SK-N-SH (cell line): ENCODE results near the gene TAOK3. TPM values are rescaled to one million over a fixed set of nuclear protein-coding genes. Genes with fewer than 3 reads are reported as not detected.

Experiments used
- CTCF ChIA-PET: fragments of 300-600, 350-600 bp; formaldehyde crosslinking; extraction: SDS; loops from one replicate; lab custom pipeline; 2021; lab: Yijun Ruan, JAX
- POLR2A ChIA-PET: fragments of 350-600 bp; sonication (Branson Sonifier 250); formaldehyde crosslinking; extraction: SDS; loops from one replicate; lab custom pipeline; 2020; ENCODE audit warnings: antibody characterized with exemption, inconsistent platforms; lab: Yijun Ruan, JAX
- DNase-seq: peaks from one replicate; pipeline ENCODE4 v3.0.0; 2012
- H2AFZ ChIP-seq: fragments of 200-600 bp; sonication (generic); 2 replicates; pipeline ENCODE4 v1.8.1; 2016; ENCODE audit warnings: antibody characterized with exemption, mild to moderate bottlenecking, low read depth
- H3F3A ChIP-seq: fragments of 200-600 bp; sonication (generic); replicated peaks from 2 replicates; pipeline ENCODE3; 2016; ENCODE audit warnings: antibody characterized with exemption, mild to moderate bottlenecking; ENCODE audit not compliant: insufficient read depth
- H3K27ac ChIP-seq, 2 experiments: fragments of 200-500 bp in 1 of 2; fragments of 200-600 bp in 1 of 2; sonication (Bioruptor generic) in 1 of 2; sonication (generic), shearing (Covaris generic) in 1 of 2; 2 replicates each; pipeline versions ENCODE4 v1.5.1 to v1.6.1; 2014 to 2016; ENCODE audit warnings: low read depth in 2 of 2, inconsistent platforms in 1 of 2, low read length in 1 of 2, mild to moderate bottlenecking in 1 of 2, mixed read lengths in 1 of 2
- H3K27me3 ChIP-seq: fragments of 200-600 bp; sonication (generic), shearing (Covaris generic); 2 replicates; pipeline ENCODE4 v1.6.1; 2016; ENCODE audit warnings: mixed run types; ENCODE audit not compliant: insufficient read depth
- H3K36me3 ChIP-seq, 2 experiments: fragments of 200-500 bp in 1 of 2; fragments of 200-600 bp in 1 of 2; sonication (Bioruptor generic) in 1 of 2; sonication (generic) in 1 of 2; replicated peaks in 1 of 2; 2 replicates each; pipeline versions ENCODE3 to v1.5.1; 2014 to 2016; ENCODE audit warnings: low read length in 1 of 2, mild to moderate bottlenecking in 1 of 2; ENCODE audit not compliant: insufficient read depth in 2 of 2, control insufficient read depth in 1 of 2
- H3K4me1 ChIP-seq, 2 experiments: fragments of 200-500 bp in 1 of 2; fragments of 200-600 bp in 1 of 2; sonication (Bioruptor generic) in 1 of 2; sonication (generic), shearing (Covaris generic) in 1 of 2; 2 replicates each; pipeline versions ENCODE4 v1.5.1 to v1.6.1; 2014 to 2016; ENCODE audit warnings: low read depth in 1 of 2, low read length in 1 of 2, mixed run types in 1 of 2; ENCODE audit not compliant: insufficient read depth in 2 of 2, control insufficient read depth in 1 of 2
- H3K4me2 ChIP-seq: fragments of 200-600 bp; sonication (generic), shearing (Covaris generic); 2 replicates; pipeline ENCODE4 v1.6.1; 2017; ENCODE audit warnings: mixed run types
- H3K4me3 ChIP-seq, 2 experiments: fragments of 200-500 bp in 1 of 2; fragments of 200-600 bp in 1 of 2; sonication (Bioruptor generic) in 1 of 2; sonication (generic), shearing (Covaris generic) in 1 of 2; 2 replicates each; pipeline versions ENCODE4 v1.5.1 to v1.8.1; 2014 to 2016; ENCODE audit warnings: low read depth in 2 of 2, inconsistent platforms in 1 of 2, low read length in 1 of 2, mild to moderate bottlenecking in 1 of 2, mixed read lengths in 1 of 2, moderate library complexity in 1 of 2
- H3K79me2 ChIP-seq: fragments of 200-600 bp; sonication (generic); 2 replicates; pipeline ENCODE4 v1.8.1; 2017; ENCODE audit warnings: mild to moderate bottlenecking; ENCODE audit not compliant: insufficient read depth
- H3K9ac ChIP-seq: fragments of 200-600 bp; sonication (generic); 2 replicates; pipeline ENCODE4 v1.6.1; 2017; ENCODE audit warnings: mixed run types
- H3K9me2 ChIP-seq: fragments of 200-600 bp; sonication (generic); 2 replicates; pipeline ENCODE4 v1.6.1; 2017; ENCODE audit warnings: mixed run types
- H3K9me3 ChIP-seq: fragments of 200-600 bp; sonication (generic); 2 replicates; pipeline ENCODE4 v1.6.1; 2017; ENCODE audit warnings: mixed run types, mild to moderate bottlenecking, moderate library complexity
- H4K20me1 ChIP-seq: fragments of 200-600 bp; sonication (generic); 2 replicates; pipeline ENCODE4 v1.6.1; 2017; ENCODE audit warnings: mild to moderate bottlenecking, mixed run types; ENCODE audit not compliant: insufficient read depth
- CHD2 ChIP-seq: fragments of 150-350 bp; IDR thresholded peaks from 2 replicates; pipeline ENCODE4 v1.6.1; 2018; ENCODE audit warnings: low read length; ENCODE audit not compliant: partially characterized antibody
- FOSL2 ChIP-seq: IDR thresholded peaks from 2 replicates; pipeline ENCODE4 v1.4.0; 2012; ENCODE audit warnings: low read depth, mild to moderate bottlenecking, moderate library complexity, borderline replicate concordance
- FOXM1 ChIP-seq: IDR thresholded peaks from 2 replicates; pipeline ENCODE4 v1.4.0; 2012; ENCODE audit warnings: low read depth, mild to moderate bottlenecking
- GABPA ChIP-seq: IDR thresholded peaks from 2 replicates; pipeline ENCODE4 v1.4.0; 2012; ENCODE audit warnings: low read depth, mild to moderate bottlenecking
- GATA2 ChIP-seq: sonication (generic); formaldehyde crosslinking; IDR thresholded peaks from 2 replicates; pipeline ENCODE4 v1.5.0; 2020; ENCODE audit warnings: mild to moderate bottlenecking, missing genetic modification reagents
- JUND ChIP-seq: IDR thresholded peaks from 2 replicates; pipeline ENCODE4 v1.4.0; 2012
- MEF2A ChIP-seq: IDR thresholded peaks from 2 replicates; pipeline ENCODE4 v1.4.0; 2012; ENCODE audit warnings: low read depth, borderline replicate concordance
- MXI1 ChIP-seq: IDR thresholded peaks from 2 replicates; pipeline ENCODE4 v1.6.1; 2012; ENCODE audit warnings: mild to moderate bottlenecking, low read depth, low read length, improper control_type of control experiment
- NFIC ChIP-seq: IDR thresholded peaks from 2 replicates; pipeline ENCODE4 v1.4.0; 2012; ENCODE audit warnings: borderline replicate concordance
- POLR2AphosphoS5 ChIP-seq: IDR thresholded peaks from 2 replicates; pipeline ENCODE4 v1.6.1; 2012; ENCODE audit warnings: low read depth, low read length
- RCOR1 ChIP-seq: fragments of 150-350 bp; IDR thresholded peaks from 2 replicates; pipeline ENCODE4 v1.6.1; 2017; ENCODE audit warnings: antibody characterized with exemption, low read length
- RFX5 ChIP-seq: IDR thresholded peaks from 2 replicates; pipeline ENCODE4 v1.6.1; 2012; ENCODE audit warnings: mild to moderate bottlenecking, improper control_type of control experiment, low read length
- SMC3 ChIP-seq: IDR thresholded peaks from 2 replicates; pipeline ENCODE4 v1.6.1; 2012; ENCODE audit warnings: low read depth, low read length, improper control_type of control experiment
- TAF1 ChIP-seq: IDR thresholded peaks from 2 replicates; pipeline ENCODE4 v1.6.1; 2012; ENCODE audit warnings: low read depth, mild to moderate bottlenecking, low read length, moderate library complexity, borderline replicate concordance
- TCF12 ChIP-seq: IDR thresholded peaks from 2 replicates; pipeline ENCODE4 v1.4.0; 2012
- TEAD4 ChIP-seq: IDR thresholded peaks from 2 replicates; pipeline ENCODE4 v1.4.0; 2012; ENCODE audit warnings: mild to moderate bottlenecking, borderline replicate concordance; ENCODE audit not compliant: insufficient read depth
- YY1 ChIP-seq: IDR thresholded peaks from 2 replicates; pipeline ENCODE4 v1.4.0; 2012; ENCODE audit warnings: low read depth, mild to moderate bottlenecking
- WGBS: methylation state at CpG from one replicate; pipeline ENCODE4 v1.1.6; 2017; ENCODE audit warnings: low lambda C conversion rate; 5-methylcytosine and 5-hydroxymethylcytosine counted together
- polyA plus RNA-seq, 3 experiments: library from polyadenylated mRNA; depleted of rRNA; stranded (reverse); fragments of >200 nt; gene quantifications; 2 replicates each; pipeline ENCODE4 v1.2.3, GENCODE V29; 2012
- TF ChIP-seq, protein P1 (sequence below): fragments of 150-350 bp; IDR thresholded peaks from 2 replicates; pipeline ENCODE4 v1.6.1; 2016; ENCODE audit warnings: mild to moderate bottlenecking, low read depth, low read length
- TF ChIP-seq, protein P2 (sequence below): fragments of 200-600 bp; sonication (generic); IDR thresholded peaks from 2 replicates; pipeline ENCODE4 v1.6.1; 2017; ENCODE audit warnings: antibody characterized with exemption, mild to moderate bottlenecking, moderate library complexity
- TF ChIP-seq, protein P3 (sequence below): IDR thresholded peaks from 2 replicates; pipeline ENCODE4; 2012
- TF ChIP-seq, protein P4 (sequence below): IDR thresholded peaks from 2 replicates; pipeline ENCODE4 v1.4.0; 2012; ENCODE audit warnings: low read depth, borderline replicate concordance
- TF ChIP-seq, protein P5 (sequence below): IDR thresholded peaks from 2 replicates; pipeline ENCODE4 v1.4.0; 2012; ENCODE audit warnings: low read depth

Gene TAOK3
- polyA plus RNA-seq, 1 of the 3 experiments (the other 2 are of a cell fraction): 18.1 TPM

DNA sequence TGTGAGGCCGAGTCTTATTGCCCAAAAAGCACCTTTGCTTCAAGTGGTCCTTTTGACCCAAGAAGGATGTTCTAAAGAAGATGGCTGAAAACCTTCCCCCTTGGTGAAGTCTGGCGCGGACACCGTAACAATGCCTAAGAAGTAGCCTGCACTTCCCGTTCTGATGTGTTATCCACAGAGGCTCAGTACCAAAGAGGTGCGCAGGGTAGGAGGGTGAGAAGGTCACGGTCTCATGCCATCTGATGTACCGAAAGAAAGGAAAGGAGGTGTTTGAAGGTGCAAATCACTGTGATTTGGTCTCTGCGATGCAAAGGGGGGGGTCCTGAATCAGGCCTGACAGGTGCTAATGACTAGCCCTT is 226.9 kb downstream of the TAOK3 start:
- H3K9ac ChIP-seq: no peak overlapping the region
- H3K27me3 ChIP-seq: no peaks in the 10 kb centered on the region
- no peak overlapping the region for H3K27ac ChIP-seq
- H3K9me2 ChIP-seq: no peaks in the 10 kb centered on the region
- DNase-seq: no peak
- no peaks in the 10 kb centered on the region for H3K9me3 ChIP-seq
- 90% methylated on average over 9 of the region's 9 CpGs for WGBS
- no peak overlapping the region for H3K4me2 ChIP-seq
- ChIA-PET CTCF (no interaction called here), POLR2A (no interaction called here)
- peaks cover 4% of the 10 kb centered on the region; the same call in 1 of the 2 replicates for H3K79me2 ChIP-seq
- no peak overlapping the region for H3K4me3 ChIP-seq
- peaks cover 32 to 46% of the 10 kb centered on the region in 2 experiments for H3K36me3 ChIP-seq
- peaks cover 18% of the 10 kb centered on the region for H3F3A ChIP-seq
- no peaks in the 10 kb centered on the region for H4K20me1 ChIP-seq
- no peak overlapping the region for H2AFZ ChIP-seq
- H3K4me1 ChIP-seq: no peaks in the 10 kb centered on the region
- TF ChIP-seq FOXM1 (no peak), POLR2AphosphoS5 (no peak), TAF1 (no peak), CHD2 (no peak), SMC3 (no peak)
- TF ChIP-seq, protein P1, sequence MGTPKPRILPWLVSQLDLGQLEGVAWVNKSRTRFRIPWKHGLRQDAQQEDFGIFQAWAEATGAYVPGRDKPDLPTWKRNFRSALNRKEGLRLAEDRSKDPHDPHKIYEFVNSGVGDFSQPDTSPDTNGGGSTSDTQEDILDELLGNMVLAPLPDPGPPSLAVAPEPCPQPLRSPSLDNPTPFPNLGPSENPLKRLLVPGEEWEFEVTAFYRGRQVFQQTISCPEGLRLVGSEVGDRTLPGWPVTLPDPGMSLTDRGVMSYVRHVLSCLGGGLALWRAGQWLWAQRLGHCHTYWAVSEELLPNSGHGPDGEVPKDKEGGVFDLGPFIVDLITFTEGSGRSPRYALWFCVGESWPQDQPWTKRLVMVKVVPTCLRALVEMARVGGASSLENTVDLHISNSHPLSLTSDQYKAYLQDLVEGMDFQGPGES: no peak

DNA sequence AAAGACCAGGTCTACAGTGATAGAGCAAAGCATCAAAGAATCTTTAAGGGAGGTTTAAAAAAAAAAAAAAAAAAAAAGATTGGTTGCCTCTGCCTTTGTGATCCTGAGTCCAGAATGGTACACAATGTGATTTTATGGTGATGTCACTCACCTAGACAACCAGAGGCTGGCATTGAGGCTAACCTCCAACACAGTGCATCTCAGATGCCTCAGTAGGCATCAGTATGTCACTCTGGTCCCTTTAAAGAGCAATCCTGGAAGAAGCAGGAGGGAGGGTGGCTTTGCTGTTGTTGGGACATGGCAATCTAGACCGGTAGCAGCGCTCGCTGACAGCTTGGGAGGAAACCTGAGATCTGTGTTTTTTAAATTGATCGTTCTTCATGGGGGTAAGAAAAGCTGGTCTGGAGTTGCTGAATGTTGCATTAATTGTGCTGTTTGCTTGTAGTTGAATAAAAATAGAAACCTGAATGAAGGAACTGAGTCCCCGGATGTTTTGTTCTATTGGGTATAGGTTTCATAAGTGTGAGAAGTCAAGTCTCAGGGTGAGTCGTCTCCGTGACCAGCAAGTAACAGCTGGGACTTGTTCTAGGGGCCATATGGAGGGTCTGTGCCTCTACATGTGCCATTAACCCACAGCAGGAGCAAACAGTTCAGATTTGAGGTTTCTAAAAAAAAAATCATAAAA is 227.5 kb downstream of the TAOK3 start:
- POLR2A ChIA-PET: no interaction called here
- CTCF ChIA-PET: no interaction called here
- H2AFZ ChIP-seq: no peak overlapping the region
- H3K79me2 ChIP-seq: peaks cover 4% of the 10 kb centered on the region; the same call in 1 of the 2 replicates
- WGBS: 96% methylated on average over 7 of the region's 7 CpGs
- H3K9me2 ChIP-seq: no peaks in the 10 kb centered on the region
- peaks cover 15% of the 10 kb centered on the region for H3F3A ChIP-seq
- no peak overlapping the region for H3K4me2 ChIP-seq
- no peaks in the 10 kb centered on the region for H3K27me3 ChIP-seq
- H4K20me1 ChIP-seq: no peaks in the 10 kb centered on the region
- TF ChIP-seq TCF12 (no peak), FOSL2 (no peak), SMC3 (no peak), YY1 (no peak), MEF2A (no peak), CHD2 (no peak), GABPA (no peak), GATA2 (no peak), JUND (no peak), MXI1 (no peak), TEAD4 (no peak), NFIC (no peak), RFX5 (no peak), RCOR1 (no peak)
- TF ChIP-seq, protein P2, sequence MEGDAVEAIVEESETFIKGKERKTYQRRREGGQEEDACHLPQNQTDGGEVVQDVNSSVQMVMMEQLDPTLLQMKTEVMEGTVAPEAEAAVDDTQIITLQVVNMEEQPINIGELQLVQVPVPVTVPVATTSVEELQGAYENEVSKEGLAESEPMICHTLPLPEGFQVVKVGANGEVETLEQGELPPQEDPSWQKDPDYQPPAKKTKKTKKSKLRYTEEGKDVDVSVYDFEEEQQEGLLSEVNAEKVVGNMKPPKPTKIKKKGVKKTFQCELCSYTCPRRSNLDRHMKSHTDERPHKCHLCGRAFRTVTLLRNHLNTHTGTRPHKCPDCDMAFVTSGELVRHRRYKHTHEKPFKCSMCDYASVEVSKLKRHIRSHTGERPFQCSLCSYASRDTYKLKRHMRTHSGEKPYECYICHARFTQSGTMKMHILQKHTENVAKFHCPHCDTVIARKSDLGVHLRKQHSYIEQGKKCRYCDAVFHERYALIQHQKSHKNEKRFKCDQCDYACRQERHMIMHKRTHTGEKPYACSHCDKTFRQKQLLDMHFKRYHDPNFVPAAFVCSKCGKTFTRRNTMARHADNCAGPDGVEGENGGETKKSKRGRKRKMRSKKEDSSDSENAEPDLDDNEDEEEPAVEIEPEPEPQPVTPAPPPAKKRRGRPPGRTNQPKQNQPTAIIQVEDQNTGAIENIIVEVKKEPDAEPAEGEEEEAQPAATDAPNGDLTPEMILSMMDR: no peak
- TF ChIP-seq, protein P3, sequence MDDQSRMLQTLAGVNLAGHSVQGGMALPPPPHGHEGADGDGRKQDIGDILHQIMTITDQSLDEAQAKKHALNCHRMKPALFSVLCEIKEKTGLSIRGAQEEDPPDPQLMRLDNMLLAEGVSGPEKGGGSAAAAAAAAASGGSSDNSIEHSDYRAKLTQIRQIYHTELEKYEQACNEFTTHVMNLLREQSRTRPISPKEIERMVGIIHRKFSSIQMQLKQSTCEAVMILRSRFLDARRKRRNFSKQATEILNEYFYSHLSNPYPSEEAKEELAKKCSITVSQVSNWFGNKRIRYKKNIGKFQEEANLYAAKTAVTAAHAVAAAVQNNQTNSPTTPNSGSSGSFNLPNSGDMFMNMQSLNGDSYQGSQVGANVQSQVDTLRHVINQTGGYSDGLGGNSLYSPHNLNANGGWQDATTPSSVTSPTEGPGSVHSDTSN: no peak
- TF ChIP-seq, protein P4, sequence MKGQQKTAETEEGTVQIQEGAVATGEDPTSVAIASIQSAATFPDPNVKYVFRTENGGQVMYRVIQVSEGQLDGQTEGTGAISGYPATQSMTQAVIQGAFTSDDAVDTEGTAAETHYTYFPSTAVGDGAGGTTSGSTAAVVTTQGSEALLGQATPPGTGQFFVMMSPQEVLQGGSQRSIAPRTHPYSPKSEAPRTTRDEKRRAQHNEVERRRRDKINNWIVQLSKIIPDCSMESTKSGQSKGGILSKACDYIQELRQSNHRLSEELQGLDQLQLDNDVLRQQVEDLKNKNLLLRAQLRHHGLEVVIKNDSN: no peak
- TF ChIP-seq, protein P5, sequence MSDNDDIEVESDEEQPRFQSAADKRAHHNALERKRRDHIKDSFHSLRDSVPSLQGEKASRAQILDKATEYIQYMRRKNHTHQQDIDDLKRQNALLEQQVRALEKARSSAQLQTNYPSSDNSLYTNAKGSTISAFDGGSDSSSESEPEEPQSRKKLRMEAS: no peak
- no peak overlapping the region for H3K27ac ChIP-seq
- H3K36me3 ChIP-seq: peaks cover 31 to 49% of the 10 kb centered on the region in 2 experiments
- H3K4me1 ChIP-seq: no peaks in the 10 kb centered on the region
- no peak for DNase-seq
- no peaks in the 10 kb centered on the region for H3K9me3 ChIP-seq
- H3K9ac ChIP-seq: no peak overlapping the region
- H3K4me3 ChIP-seq: no peak overlapping the region
